ENCODE data around the gene GIMAP5. TPM values are rescaled to one million over a fixed set of nuclear protein-coding genes. Genes with fewer than 3 reads are reported as not detected.

Gene GIMAP5
- total RNA-seq, 1 experiment from 2014 or later, result 0.24 TPM

GRCh38 chr7:150738092-150738491 lies 874 bp downstream of the GIMAP5 start (continued):
- TF ChIP-seq, protein P1, sequence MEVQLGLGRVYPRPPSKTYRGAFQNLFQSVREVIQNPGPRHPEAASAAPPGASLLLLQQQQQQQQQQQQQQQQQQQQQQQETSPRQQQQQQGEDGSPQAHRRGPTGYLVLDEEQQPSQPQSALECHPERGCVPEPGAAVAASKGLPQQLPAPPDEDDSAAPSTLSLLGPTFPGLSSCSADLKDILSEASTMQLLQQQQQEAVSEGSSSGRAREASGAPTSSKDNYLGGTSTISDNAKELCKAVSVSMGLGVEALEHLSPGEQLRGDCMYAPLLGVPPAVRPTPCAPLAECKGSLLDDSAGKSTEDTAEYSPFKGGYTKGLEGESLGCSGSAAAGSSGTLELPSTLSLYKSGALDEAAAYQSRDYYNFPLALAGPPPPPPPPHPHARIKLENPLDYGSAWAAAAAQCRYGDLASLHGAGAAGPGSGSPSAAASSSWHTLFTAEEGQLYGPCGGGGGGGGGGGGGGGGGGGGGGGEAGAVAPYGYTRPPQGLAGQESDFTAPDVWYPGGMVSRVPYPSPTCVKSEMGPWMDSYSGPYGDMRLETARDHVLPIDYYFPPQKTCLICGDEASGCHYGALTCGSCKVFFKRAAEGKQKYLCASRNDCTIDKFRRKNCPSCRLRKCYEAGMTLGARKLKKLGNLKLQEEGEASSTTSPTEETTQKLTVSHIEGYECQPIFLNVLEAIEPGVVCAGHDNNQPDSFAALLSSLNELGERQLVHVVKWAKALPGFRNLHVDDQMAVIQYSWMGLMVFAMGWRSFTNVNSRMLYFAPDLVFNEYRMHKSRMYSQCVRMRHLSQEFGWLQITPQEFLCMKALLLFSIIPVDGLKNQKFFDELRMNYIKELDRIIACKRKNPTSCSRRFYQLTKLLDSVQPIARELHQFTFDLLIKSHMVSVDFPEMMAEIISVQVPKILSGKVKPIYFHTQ (CRISPR knock-in tag; IDR thresholded peaks at IDR 0.05), result no peak
- no peak for TF ChIP-seq ERG (CRISPR knock-in tag; IDR thresholded peaks at IDR 0.05)

DNA sequence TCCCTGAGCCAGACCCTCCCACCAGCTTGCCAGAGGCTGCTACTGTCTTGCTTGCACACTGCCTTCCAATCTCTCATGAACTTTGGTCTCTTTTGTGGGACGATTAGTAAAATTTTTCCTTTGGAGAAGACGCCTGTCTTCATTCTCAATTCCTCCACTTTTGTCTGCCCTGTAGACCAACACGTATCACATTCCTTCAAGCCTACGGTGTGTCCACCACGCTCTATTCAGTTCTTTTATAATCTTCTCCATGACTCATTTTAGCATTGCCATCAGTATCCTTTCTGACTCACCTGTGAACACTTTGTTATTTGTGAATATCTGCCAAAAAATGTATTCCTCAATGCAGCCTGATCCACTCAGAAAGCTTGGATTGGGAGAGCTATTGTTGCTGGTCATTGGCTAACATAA lies 1.4 kb downstream of the GIMAP5 start:
- no peak overlapping the region for H3K4me3 Mint-ChIP-seq
- no peaks in the 10 kb centered on the region for H3K36me3 Mint-ChIP-seq
- H3K4me1 Mint-ChIP-seq, result peaks cover 5% of the 10 kb centered on the region; the same call in 1 of the 2 replicates
- ChIA-PET CTCF (interaction anchor here (1.2 to 2.1 kb wide), 2 partner anchors 15 to 290 kb away, joined by 3 to 6 read pairs; no protein-coding TSS in a partner anchor), POLR2A (no interaction called here)
- no peak for DNase-seq (ENCODE audit: low spot score)
- peaks cover 100% of the 10 kb centered on the region for H3K27me3 Mint-ChIP-seq (ENCODE audit: low read depth)
- no peak overlapping the region for H3K27ac Mint-ChIP-seq
- no peak for ATAC-seq
- TF ChIP-seq, protein P2, sequence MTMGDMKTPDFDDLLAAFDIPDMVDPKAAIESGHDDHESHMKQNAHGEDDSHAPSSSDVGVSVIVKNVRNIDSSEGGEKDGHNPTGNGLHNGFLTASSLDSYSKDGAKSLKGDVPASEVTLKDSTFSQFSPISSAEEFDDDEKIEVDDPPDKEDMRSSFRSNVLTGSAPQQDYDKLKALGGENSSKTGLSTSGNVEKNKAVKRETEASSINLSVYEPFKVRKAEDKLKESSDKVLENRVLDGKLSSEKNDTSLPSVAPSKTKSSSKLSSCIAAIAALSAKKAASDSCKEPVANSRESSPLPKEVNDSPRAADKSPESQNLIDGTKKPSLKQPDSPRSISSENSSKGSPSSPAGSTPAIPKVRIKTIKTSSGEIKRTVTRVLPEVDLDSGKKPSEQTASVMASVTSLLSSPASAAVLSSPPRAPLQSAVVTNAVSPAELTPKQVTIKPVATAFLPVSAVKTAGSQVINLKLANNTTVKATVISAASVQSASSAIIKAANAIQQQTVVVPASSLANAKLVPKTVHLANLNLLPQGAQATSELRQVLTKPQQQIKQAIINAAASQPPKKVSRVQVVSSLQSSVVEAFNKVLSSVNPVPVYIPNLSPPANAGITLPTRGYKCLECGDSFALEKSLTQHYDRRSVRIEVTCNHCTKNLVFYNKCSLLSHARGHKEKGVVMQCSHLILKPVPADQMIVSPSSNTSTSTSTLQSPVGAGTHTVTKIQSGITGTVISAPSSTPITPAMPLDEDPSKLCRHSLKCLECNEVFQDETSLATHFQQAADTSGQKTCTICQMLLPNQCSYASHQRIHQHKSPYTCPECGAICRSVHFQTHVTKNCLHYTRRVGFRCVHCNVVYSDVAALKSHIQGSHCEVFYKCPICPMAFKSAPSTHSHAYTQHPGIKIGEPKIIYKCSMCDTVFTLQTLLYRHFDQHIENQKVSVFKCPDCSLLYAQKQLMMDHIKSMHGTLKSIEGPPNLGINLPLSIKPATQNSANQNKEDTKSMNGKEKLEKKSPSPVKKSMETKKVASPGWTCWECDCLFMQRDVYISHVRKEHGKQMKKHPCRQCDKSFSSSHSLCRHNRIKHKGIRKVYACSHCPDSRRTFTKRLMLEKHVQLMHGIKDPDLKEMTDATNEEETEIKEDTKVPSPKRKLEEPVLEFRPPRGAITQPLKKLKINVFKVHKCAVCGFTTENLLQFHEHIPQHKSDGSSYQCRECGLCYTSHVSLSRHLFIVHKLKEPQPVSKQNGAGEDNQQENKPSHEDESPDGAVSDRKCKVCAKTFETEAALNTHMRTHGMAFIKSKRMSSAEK (CRISPR knock-in tag; IDR thresholded peaks at IDR 0.05; ENCODE audit: borderline replicate concordance), result no peak
- TF ChIP-seq GRHL2 (CRISPR knock-in tag; IDR thresholded peaks at IDR 0.05; ENCODE audit: insufficient replicate concordance, severe bottlenecking), result no peak
- no peak for TF ChIP-seq ZNF671 (CRISPR knock-in tag; IDR thresholded peaks at IDR 0.05)
- TF ChIP-seq FOXP4 (CRISPR knock-in tag; IDR thresholded peaks at IDR 0.05), result no peak
- TF ChIP-seq SOX15 (CRISPR knock-in tag; IDR thresholded peaks at IDR 0.05), result no peak
- no peak for TF ChIP-seq USF2 (CRISPR knock-in tag; IDR thresholded peaks at IDR 0.05)
- TF ChIP-seq, protein P3, sequence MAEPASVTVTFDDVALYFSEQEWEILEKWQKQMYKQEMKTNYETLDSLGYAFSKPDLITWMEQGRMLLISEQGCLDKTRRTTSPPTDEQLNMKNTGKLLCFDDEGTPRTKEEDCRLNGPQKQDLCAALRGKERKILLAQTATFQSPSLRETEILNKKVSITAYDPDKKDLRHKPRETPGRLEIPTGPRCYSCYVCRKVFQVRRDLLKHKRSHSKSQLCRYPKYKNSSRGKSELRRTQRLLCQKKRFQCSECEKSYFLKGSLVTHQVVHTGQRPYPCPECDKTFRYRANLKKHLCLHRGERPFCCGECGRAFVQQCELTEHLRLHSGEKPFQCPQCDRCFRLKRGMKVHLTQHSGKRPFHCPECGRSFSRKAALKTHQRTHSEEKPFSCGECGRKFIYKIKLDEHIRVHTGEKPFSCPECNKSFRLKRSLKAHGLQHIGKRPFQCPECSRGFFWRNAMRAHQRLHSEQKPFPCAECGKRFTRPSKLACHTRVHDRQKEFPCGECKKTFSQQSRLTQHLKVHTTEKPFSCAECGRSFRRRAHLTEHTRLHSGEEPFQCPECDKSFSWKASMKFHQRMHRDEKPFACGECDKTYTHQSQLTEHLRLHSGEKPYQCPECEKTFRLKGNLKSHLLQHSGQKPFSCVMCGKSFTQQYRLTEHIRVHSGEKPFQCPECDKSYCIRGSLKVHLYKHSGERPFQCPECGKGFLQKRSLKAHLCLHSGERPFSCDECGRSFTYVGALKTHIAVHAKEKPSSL (CRISPR knock-in tag; conservative IDR thresholded peaks at IDR 0.05), result no peak
- no peak for TF ChIP-seq SMAD4 (CRISPR knock-in tag; IDR thresholded peaks at IDR 0.05)
- no peak for TF ChIP-seq OVOL2 (CRISPR knock-in tag; IDR thresholded peaks at IDR 0.05; ENCODE audit: borderline replicate concordance)
- no peak for TF ChIP-seq CBFB (CRISPR knock-in tag; IDR thresholded peaks at IDR 0.05; ENCODE audit: low read depth)
- TF ChIP-seq CTCF (IDR thresholded peaks at IDR 0.05), result no peak
- no peak for TF ChIP-seq ZNF512 (CRISPR knock-in tag; IDR thresholded peaks at IDR 0.05; ENCODE audit: borderline replicate concordance)
- TF ChIP-seq CREB1 (CRISPR knock-in tag; IDR thresholded peaks at IDR 0.05), result no peak
- TF ChIP-seq E2F4 (CRISPR knock-in tag; IDR thresholded peaks at IDR 0.05; ENCODE audit: borderline replicate concordance, low read depth), result no peak
- H3K9me3 Mint-ChIP-seq, result no peaks in the 10 kb centered on the region
